HL-60 (cell line): ENCODE results near the gene RANBP2.
"Not testable (repeated sequence)": the region's sequence is repeated elsewhere in the genome, so short reads cannot be mapped to it uniquely, and the experiment has no call there.

Experiments used
- DNase-seq, 2 experiments: peaks; one replicate each; pipeline ENCODE4 v3.0.0-alpha.2; 2010 to 2020; ENCODE audit warnings: low read depth in 1 of 2, low spot score in 1 of 2
- H3K27ac ChIP-seq: fragments of 250-450 bp; sonication (Bioruptor Pico); replicated peaks from 2 replicates; pipeline ENCODE4 v1.5.1; 2020; ENCODE audit warnings: mild to moderate bottlenecking, moderate library complexity
- H3K27me3 ChIP-seq: fragments of 250-450 bp; sonication (Bioruptor Pico); 2 replicates; pipeline ENCODE4 v1.5.1; 2021; ENCODE audit warnings: mild to moderate bottlenecking, moderate library complexity; ENCODE audit not compliant: insufficient read depth, poor library complexity, severe bottlenecking
- H3K4me3 ChIP-seq: replicated peaks from 2 replicates; pipeline ENCODE4 v1.5.1; 2011; ENCODE audit warnings: mild to moderate bottlenecking, control low read depth, low read length; ENCODE audit not compliant: insufficient read depth
- CTCF ChIP-seq: IDR thresholded peaks from one replicate; pipeline ENCODE4 v1.5.1; 2011; ENCODE audit warnings: low read length, control low read depth, inconsistent platforms; ENCODE audit not compliant: insufficient read depth
- GABPA ChIP-seq: IDR thresholded peaks from 2 replicates; pipeline ENCODE4 v1.6.1; 2012; ENCODE audit warnings: low read depth
- POLR2AphosphoS5 ChIP-seq: IDR thresholded peaks from 2 replicates; pipeline ENCODE4 v1.6.1; 2012; ENCODE audit warnings: low read depth
- REST ChIP-seq: IDR thresholded peaks from 2 replicates; pipeline ENCODE4 v1.6.1; 2012; ENCODE audit warnings: low read depth; ENCODE audit not compliant: insufficient replicate concordance
- SPI1 ChIP-seq: IDR thresholded peaks from 2 replicates; pipeline ENCODE4 v1.6.1; 2012; ENCODE audit warnings: low read depth, mild to moderate bottlenecking, borderline replicate concordance

The RANBP2 gene

GRCh38 chr2:108704871-108705270 lies 14.4 kb upstream of the RANBP2 start:
- no peak for DNase-seq
- Histone ChIP-seq H3K27me3 (no peaks in the 10 kb centered on the region), H3K4me3 (no peak overlapping the region), H3K27ac (no peak overlapping the region)
- TF ChIP-seq REST (no peak), SPI1 (no peak), POLR2AphosphoS5 (no peak), GABPA (no peak), CTCF (no peak)

- DNase-seq: no peak
- H3K27me3 ChIP-seq: no peaks in the 10 kb centered on the region
- no peak overlapping the region for H3K27ac ChIP-seq
- H3K4me3 ChIP-seq: no peak overlapping the region
- TF ChIP-seq GABPA (no peak), SPI1 (no peak), REST (no peak), CTCF (no peak), POLR2AphosphoS5 (no peak)
These were observed 12.0 kb upstream of the RANBP2 start for GRCh38 chr2:108707300-108707699.

GRCh38 chr2:108716971-108717370 lies 2.3 kb upstream of the RANBP2 start:
- not testable (repeated sequence) for DNase-seq, H3K27me3 ChIP-seq, H3K27ac ChIP-seq, H3K4me3 ChIP-seq

GRCh38 chr2:108726048-108726447 lies 6.8 kb downstream of the RANBP2 start:
- not testable (repeated sequence) for H3K4me3 ChIP-seq, H3K27me3 ChIP-seq, H3K27ac ChIP-seq, DNase-seq

- H3K27me3 ChIP-seq, H3K27ac ChIP-seq, H3K4me3 ChIP-seq, DNase-seq: not testable (repeated sequence)
These were observed 15.4 kb downstream of the RANBP2 start for GRCh38 chr2:108734656-108735055.

GRCh38 chr2:108757973-108758372 lies 38.7 kb downstream of the RANBP2 start:
- not testable (repeated sequence) for H3K4me3 ChIP-seq, DNase-seq, H3K27me3 ChIP-seq, H3K27ac ChIP-seq

GRCh38 chr2:108762618-108763017 lies 43.3 kb downstream of the RANBP2 start:
- not testable (repeated sequence) for H3K4me3 ChIP-seq, H3K27me3 ChIP-seq, DNase-seq, H3K27ac ChIP-seq

- H3K27ac ChIP-seq, H3K27me3 ChIP-seq, H3K4me3 ChIP-seq, DNase-seq: not testable (repeated sequence)
These were observed 47.4 kb downstream of the RANBP2 start for GRCh38 chr2:108766671-108767070.

GRCh38 chr2:108767859-108768258 lies 48.6 kb downstream of the RANBP2 start:
- not testable (repeated sequence) for DNase-seq, H3K27ac ChIP-seq, H3K27me3 ChIP-seq, H3K4me3 ChIP-seq
